Inflammatory macrophage (primary cell): ENCODE measurements around the gene ARSI.
A peak's percentile ranks its signal among the peaks of the same experiment; 100 is the strongest.

Source experiments
- DNase-seq, 2 donors: peaks; one replicate each; pipeline ENCODE4 v3.0.0-alpha.2; 2020 to 2022

Gene ARSI

GRCh38 chr5:150306775-150307174, 4.1 kb upstream of the ARSI start:
- DNase-seq: no peak

DNA sequence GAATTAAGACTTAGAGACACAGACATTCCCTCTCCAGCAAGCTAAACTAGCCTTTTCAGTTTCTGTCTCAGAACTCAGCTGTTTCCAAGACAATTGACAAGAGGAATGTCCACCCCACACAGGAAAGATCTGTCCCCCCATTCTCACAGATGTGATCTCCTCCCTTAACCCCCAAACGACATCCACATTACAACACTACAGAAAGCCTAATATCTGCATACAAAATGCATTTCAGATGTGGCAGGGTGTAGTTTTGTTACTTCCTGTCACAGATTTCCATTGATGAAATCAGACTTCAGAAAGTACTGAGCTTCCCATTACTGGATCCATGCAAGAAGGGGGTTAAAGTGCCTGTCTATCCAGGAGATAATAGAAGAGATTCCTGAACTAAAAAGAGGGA, 2.9 kb upstream of the ARSI start:
- DNase-seq: no peak

GRCh38 chr5:150305095-150305494, 2.4 kb upstream of the ARSI start:
- DNase-seq: no peak

DNA sequence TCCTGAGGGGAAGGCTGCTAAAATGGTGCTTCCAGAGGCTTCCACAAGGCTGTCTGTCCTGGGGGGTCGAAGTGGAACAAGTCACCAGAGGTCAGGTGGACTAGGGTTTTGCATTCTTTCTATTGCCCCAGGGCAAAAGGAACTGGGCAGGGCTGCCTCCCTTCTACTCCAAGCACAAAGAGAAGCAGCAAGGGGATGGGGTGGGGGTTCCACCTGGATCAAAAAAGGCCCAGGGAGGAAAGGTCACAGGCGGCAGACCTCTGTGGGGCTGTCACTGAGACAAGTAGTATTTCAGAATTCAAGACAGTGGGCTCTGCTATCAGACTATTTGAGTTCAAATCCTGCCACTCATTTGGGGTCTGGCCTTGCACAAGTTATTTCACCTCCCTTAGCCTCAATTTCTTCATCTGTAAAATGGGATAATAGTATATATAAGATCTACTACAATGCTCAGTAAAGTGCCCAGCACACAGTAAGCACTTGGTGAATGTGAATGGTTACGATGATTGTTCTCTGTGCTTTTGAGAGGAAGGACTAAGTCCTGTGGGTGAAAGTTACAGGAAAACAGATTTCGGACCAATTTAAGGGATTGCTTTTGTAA, 1.9 kb upstream of the ARSI start:
- no peak for DNase-seq

DNA sequence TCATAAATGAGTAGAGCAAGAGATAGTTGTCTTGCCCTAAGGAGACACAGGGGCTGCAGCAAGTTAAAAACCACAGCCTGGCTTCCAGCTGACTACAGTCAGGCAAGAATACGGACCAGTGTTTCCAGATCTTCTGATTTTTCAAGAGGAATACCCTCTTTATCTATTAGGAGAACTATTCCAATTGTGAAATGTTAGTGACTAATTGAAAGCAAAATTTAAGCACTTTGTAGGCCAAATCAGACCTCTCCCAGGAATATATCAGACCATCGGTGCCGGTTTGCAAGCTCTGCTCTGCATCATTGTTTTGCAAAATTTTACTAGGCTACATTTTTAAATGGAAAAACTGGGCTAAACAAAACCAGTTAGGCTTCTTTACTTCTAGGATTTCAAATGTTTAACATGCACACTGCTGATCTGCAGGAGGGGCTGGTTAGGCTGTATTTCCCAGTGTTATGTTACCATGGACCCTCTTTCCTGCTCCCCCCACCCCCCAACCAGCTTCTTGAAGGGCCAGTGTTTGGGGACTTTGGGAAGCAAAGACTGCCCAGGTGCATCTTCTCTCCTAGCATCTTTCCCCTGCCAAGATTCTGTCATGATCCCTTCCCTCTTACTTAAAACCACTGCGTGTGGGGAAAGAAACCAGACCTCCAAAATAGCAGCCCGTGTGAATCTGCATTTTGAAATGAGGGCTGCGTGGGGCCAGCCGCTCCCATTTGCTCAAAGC, 1.1 kb upstream of the ARSI start:
- DNase-seq: no peak

GRCh38 chr5:150303070-150303615, 438 bp upstream of the ARSI start:
- DNase-seq: no peak

DNA sequence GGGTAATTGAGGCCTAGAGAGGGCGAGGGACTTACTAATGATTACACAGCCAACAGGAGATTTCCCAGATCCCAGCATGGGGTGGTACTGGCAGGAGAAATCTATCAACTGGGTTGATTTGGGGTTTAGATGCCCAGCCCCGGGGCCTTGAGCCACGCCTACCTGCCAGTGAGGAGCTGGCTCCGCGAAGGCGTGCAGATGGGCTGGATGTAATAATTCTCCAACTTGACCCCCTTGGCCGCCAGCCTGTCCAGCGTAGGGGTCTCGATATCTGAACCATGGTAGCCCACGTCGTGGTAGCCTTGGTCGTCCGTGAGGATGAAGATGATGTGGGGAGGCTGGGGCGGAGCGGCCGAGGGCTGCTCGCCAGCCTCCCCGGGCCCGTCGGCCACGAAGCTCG, 804 bp downstream of the ARSI start:
- DNase-seq: no peak

DNA sequence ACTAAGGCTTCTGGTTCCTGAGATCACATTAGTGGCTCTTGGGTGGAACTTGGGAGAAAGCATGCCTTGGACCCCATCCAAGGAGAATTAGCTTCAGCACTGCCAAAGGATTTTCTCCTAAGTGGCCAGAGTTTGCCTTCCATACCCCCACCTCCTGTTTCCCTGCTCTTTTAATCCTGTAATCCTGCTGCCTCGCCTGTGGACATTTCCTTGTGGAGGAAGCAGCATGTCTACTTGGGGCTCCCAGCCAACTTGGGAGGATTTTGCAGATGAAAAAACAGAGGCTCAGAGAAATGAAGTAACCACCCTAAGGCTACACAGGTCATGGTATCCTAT, 1.6 kb downstream of the ARSI start:
- no peak for DNase-seq

- DNase-seq: no peak
Measured at GRCh38 chr5:150300496-150301169, 2.1 kb downstream of the ARSI start.

DNA sequence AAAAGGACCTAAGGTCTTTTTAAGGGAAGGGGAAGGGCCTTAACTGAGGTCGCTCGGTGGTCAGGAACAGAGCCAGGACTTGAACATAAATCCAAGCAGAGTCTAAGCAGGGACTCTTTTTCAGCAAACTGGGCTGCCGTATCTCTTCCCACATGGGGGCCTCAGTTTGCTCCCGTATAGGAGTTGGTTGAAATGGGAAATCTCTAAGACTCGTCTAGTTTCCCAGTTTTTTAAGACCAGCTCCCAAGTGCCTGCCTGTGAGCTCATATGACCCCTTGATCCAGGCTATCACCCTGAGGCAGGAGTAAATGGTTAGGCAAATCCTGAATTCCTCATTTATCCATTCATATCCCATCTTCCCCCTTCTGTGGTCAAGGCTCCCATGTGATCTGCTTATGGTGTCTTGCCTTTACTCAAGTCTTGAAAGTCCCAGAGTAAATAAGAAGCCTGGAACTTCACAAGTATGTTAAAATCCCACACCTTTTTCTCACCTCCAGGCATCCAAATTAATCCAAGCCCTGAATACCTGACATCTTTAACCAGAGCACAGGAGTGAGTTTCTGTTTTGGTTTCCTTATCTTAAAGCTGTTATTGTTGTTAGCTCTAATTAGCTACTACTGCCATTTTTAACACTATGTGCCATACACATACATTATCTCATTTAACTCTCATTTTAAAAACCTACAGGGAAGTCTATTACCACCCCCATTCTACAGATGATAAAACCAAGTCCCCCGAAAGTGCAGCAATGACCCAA, 3.0 kb downstream of the ARSI start:
- no peak for DNase-seq

- peak; percentile 14 to 15 for DNase-seq
Measured at GRCh38 chr5:150298701-150299451, 3.8 kb downstream of the ARSI start.

GRCh38 chr5:150297934-150298595, 4.6 kb downstream of the ARSI start:
- DNase-seq: no peak

- DNase-seq: no peak
Measured at GRCh38 chr5:150297236-150297890, 5.3 kb downstream of the ARSI start.

DNA sequence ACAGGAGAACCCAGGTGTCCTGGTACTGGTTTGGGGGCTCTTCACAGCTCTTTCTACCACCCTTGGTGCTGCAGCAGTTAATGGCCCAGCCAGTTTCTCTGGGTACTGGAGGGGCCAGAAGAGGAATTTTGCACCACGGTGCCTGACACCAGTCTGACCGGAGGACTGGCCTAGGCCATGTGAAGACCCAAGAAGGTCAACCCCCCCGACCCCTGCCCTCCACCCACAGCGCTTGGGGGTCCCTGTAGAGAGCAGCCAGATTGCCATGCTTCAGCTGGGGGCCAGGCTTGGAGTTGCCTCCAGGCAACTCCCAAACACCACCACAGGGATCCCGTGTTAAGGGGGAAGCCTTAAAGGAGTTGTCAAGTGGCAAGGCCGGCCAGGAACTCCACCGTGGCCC, 6.2 kb downstream of the ARSI start:
- DNase-seq: no peak

GRCh38 chr5:150295741-150296486, 6.8 kb downstream of the ARSI start:
- DNase-seq: no peak

DNA sequence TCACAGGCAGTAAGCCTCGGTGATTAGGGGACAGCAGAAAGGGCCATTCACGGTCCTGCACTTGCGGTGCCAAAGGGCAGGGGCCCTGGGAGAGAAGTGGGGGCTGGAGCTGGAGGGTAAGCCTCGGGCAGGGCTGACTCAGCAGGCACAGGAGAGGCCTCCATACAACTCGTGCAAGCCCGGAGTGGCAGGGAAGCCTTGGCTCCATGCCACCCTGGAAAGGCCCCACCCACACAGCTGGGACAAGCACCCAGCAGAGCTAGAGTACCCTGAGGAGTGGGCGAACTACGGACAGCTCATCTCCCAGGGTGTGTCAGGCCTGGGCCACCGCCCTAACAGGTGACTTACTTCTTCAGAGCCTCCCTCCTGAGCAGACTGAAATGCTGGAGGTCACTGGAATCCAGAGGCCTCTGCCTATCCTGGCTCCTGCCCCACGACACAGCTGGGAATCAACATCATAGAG, 7.5 kb downstream of the ARSI start:
- peak; percentile 43 to 84 for DNase-seq

GRCh38 chr5:150294551-150295071, 8.1 kb downstream of the ARSI start:
- DNase-seq: no peak

GRCh38 chr5:150293091-150293941, 9.4 kb downstream of the ARSI start:
- DNase-seq: no peak
